ENCODE measurements around the gene GABRB3. TPM values are rescaled to one million over a fixed set of nuclear protein-coding genes. Genes with fewer than 3 reads are reported as not detected.

Gene GABRB3
- polyA plus RNA-seq, 1 donor from 2014 or later: 78.3 TPM

GRCh38 chr15:26564361-26564760 lies 208.5 kb downstream of the GABRB3 start:
- Histone ChIP-seq H3K9ac (ENCODE audit: low read length) (no peak overlapping the region), H3K27me3 (ENCODE audit: insufficient read depth, low read depth, low read length) (no peaks in the 10 kb centered on the region), H3K9me2 (ENCODE audit: insufficient read depth, low read length) (no peaks in the 10 kb centered on the region), H3K36me3 (ENCODE audit: insufficient read depth, low read length) (peaks cover 21% of the 10 kb centered on the region), H3K9me3 (ENCODE audit: low read length) (no peaks in the 10 kb centered on the region), H3K27ac (ENCODE audit: low read length) (no peak overlapping the region), H3K79me2 (replicated peaks; ENCODE audit: insufficient read depth, low read length) (no peaks in the 10 kb centered on the region), H2AFZ (ENCODE audit: low read depth, low read length) (no peak overlapping the region), H3K4me3 (ENCODE audit: low read length) (no peak overlapping the region), H3K4me2 (ENCODE audit: low read length) (no peak overlapping the region), H4K20me1 (ENCODE audit: insufficient read depth) (no peaks in the 10 kb centered on the region), H3F3A (ENCODE audit: insufficient read depth, low read length, poor library complexity, severe bottlenecking) (no peaks in the 10 kb centered on the region)
- TF ChIP-seq REST (IDR thresholded peaks at IDR 0.05; ENCODE audit: borderline replicate concordance) (no peak), TAF1 (IDR thresholded peaks at IDR 0.05; ENCODE audit: low read depth) (no peak), RAD21 (conservative IDR thresholded peaks at IDR 0.05) (no peak), CTCF (IDR thresholded peaks at IDR 0.05; ENCODE audit: poor library complexity, severe bottlenecking) (no peak), SMC3 (conservative IDR thresholded peaks at IDR 0.05; ENCODE audit: poor library complexity) (no peak), EZH2 (IDR thresholded peaks at IDR 0.05; ENCODE audit: borderline replicate concordance, insufficient read depth, low read length, poor library complexity, severe bottlenecking) (no peak), MXI1 (conservative IDR thresholded peaks at IDR 0.05; ENCODE audit: poor library complexity, severe bottlenecking) (no peak), EP300 (conservative IDR thresholded peaks at IDR 0.05; ENCODE audit: poor library complexity, severe bottlenecking) (no peak), POLR2AphosphoS5 (IDR thresholded peaks at IDR 0.05) (no peak)

- H3K79me2 ChIP-seq (replicated peaks; ENCODE audit: insufficient read depth, low read length): no peaks in the 10 kb centered on the region
- no peaks in the 10 kb centered on the region for H3K27me3 ChIP-seq (ENCODE audit: insufficient read depth, low read depth, low read length)
- no peak overlapping the region for H3K9ac ChIP-seq (ENCODE audit: low read length)
- no peaks in the 10 kb centered on the region for H3F3A ChIP-seq (ENCODE audit: insufficient read depth, low read length, poor library complexity, severe bottlenecking)
- H3K36me3 ChIP-seq (ENCODE audit: insufficient read depth, low read length): peaks cover 21% of the 10 kb centered on the region
- H4K20me1 ChIP-seq (ENCODE audit: insufficient read depth): no peaks in the 10 kb centered on the region
- no peak overlapping the region for H2AFZ ChIP-seq (ENCODE audit: low read depth, low read length)
- peak overlapping the region; percentile 59 for H3K27ac ChIP-seq (ENCODE audit: low read length)
- TF ChIP-seq REST (IDR thresholded peaks at IDR 0.05; ENCODE audit: borderline replicate concordance) (no peak), RAD21 (conservative IDR thresholded peaks at IDR 0.05) (no peak), POLR2AphosphoS5 (IDR thresholded peaks at IDR 0.05) (no peak), MXI1 (conservative IDR thresholded peaks at IDR 0.05; ENCODE audit: poor library complexity, severe bottlenecking) (no peak), TAF1 (IDR thresholded peaks at IDR 0.05; ENCODE audit: low read depth) (no peak), EP300 (conservative IDR thresholded peaks at IDR 0.05; ENCODE audit: poor library complexity, severe bottlenecking) (no peak), SMC3 (conservative IDR thresholded peaks at IDR 0.05; ENCODE audit: poor library complexity) (no peak), CTCF (IDR thresholded peaks at IDR 0.05; ENCODE audit: poor library complexity, severe bottlenecking) (no peak), EZH2 (IDR thresholded peaks at IDR 0.05; ENCODE audit: borderline replicate concordance, insufficient read depth, low read length, poor library complexity, severe bottlenecking) (no peak)
- no peaks in the 10 kb centered on the region for H3K9me3 ChIP-seq (ENCODE audit: low read length)
- H3K4me3 ChIP-seq (ENCODE audit: low read length): no peak overlapping the region
- no peaks in the 10 kb centered on the region for H3K9me2 ChIP-seq (ENCODE audit: insufficient read depth, low read length)
- no peak overlapping the region for H3K4me2 ChIP-seq (ENCODE audit: low read length)
Measured at GRCh38 chr15:26562336-26562735, 210.5 kb downstream of the GABRB3 start.
